GM19351 (cell line): ENCODE results near the gene SIGLEC14.
"Not testable (repeated sequence)": the region's sequence is repeated elsewhere in the genome, so short reads cannot be mapped to it uniquely, and the experiment has no call there.

Experiments
- ATAC-seq: cut with Tn5 transposase; IDR thresholded peaks from one replicate; pipeline ENCODE4 v1.9.1; 2021; ENCODE audit warnings: mild to moderate bottlenecking, moderate library complexity; ENCODE audit not compliant: unreplicated experiment

SIGLEC14 gene, protein sequence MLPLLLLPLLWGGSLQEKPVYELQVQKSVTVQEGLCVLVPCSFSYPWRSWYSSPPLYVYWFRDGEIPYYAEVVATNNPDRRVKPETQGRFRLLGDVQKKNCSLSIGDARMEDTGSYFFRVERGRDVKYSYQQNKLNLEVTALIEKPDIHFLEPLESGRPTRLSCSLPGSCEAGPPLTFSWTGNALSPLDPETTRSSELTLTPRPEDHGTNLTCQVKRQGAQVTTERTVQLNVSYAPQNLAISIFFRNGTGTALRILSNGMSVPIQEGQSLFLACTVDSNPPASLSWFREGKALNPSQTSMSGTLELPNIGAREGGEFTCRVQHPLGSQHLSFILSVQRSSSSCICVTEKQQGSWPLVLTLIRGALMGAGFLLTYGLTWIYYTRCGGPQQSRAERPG

DNA sequence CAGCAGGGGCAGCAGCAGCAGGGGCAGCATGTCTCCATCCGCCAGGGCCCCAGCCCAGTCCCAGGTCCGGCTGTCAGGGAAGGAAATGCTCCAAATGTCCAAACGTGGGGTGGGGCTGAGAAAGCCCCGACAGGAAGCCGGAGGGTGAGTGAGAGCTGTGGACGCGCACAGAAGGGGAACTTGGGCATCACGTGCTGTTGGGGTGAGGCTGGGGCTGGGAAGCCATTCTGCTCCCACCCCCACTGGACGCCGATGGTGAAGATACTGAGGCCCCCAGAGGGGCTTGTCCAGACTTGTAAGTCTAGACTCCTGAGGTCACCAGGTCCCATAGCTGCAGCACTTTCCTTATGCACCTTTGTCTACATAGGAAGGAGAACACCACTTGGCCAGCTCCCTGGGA, at the start of gene SIGLEC14:
SIGLEC14 (minus strand) TSS at position 96 of the 400 bp plus-strand sequence; CDS start at position 30, 66 bp downstream.
- not testable (repeated sequence) for ATAC-seq

DNA sequence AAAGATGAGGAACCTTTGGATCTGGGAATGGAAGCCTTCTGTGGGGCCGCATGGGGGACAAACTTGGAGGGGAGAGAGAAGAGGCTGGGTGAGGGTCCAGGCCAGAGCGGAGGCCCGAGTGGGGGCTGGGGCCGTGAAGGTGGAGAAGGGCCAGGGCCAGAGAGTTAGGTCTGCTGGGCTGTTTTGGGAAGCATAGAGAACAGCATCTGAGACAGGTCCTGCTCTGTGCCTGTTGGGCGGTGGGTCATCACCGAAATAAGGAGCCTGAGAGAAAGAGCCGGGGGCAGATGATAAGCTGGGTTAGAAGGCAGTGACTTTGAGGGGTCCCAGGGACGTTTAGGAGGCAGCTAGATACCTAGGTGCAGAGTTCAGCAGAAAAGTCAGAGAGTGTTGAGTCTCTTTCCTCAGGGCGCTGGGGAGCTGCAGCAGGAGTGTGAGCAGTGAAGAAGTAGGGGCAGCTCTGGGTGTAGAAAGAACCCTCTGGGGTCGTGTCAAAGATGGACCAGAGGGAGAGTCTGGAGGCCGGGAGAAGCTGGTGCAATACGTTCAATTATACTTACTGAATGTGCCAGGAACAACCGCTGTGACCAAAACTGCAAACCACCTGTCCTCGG, 49.2 kb upstream of the SIGLEC14 start:
- ATAC-seq = no peak

DNA sequence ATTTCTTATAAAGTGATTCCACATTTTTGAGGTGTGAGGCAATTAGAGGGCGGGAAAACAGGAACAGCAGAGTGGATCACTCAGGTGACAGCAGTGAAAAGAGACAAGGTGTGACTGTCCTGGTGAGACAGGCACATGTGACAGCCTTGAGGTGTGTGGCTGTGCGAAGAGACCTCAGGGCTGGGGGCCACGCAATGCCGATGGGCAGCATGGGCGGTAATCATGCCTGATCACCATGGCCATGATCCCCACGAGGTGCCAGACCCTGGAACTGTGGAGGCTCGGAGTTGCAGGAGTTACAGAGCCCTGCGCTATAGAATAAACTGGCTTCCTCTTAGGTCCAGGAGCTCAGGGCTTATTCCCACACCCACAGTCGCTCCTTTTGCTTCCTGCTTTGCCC, 48.5 kb upstream of the SIGLEC14 start:
- no peak for ATAC-seq

DNA sequence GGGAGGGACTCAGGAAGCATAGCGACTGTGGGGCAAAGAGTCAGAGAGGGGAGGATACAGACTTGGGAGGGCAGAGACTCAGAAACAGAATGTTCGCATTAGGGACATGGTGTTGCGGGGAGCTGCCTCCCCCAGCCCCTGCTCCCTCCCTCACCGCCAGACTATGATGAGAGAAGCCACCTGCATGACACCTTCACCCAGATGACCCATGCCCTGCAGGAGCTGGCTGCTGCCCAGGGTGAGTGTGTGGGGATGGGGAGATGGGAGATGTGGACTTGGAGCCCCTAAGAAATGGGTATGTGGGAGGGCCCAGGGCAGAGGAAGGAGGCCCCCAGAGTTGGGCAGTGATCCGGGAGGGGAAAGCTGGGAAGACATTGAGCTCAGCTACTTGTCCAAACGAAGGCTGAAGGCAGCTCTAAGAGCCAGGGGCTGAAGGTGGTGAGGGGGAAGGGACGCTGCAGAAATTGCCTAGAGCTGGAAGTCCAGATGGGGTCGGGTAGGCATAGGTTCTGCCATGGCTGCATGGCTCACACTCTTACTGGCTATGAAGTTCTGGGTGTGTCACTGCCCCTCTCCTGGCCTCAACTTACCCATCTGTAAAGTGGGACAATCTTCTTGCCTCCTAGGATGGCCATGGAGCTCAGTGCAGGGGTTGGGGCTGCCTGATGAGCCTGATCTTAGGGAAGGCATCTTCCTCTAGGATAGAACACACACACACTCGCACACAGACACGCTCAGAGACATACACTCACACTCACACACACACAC, 47.9 kb upstream of the SIGLEC14 start:
- ATAC-seq = no peak

DNA sequence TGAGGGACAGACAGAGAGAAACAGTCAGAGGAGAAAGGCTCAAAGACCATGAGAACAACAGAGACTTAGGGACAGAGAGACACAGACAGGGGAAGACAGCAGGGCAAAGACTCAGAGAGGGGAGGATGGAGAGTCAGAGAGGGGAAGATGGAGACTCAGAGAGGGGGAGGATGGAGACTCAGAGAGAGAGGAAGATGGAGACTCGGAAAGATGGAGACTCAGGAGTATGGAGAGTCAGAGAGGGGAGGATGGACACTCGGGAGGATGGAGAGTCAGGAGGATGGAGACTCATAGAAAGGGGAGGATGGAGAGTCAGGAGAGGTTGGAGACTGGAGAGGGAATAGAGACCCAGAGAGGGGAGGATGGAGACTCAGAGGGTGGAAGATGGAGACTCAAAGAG, 47.2 kb upstream of the SIGLEC14 start:
- ATAC-seq = no peak

DNA sequence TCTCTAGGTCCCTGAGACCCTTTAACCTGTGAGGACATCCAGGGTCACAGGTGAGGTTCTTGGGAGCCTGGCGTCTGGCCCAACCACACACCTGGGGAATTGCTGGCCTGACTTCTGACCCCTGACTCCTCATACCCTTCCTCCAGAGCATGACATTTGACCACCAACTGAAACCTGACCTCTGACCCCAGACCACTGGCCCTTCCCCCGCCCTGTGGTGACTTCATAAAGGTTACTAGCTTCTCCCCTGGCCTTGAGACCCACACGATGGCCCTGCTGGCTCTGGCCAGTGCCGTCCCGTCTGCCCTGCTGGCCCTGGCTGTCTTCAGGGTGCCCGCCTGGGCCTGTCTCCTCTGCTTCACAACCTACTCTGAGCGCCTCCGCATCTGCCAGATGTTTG, 46.6 kb upstream of the SIGLEC14 start, which contains the start of gene SPACA6:
SPACA6 (plus strand) TSS at position 71 of the 400 bp plus-strand sequence; CDS start at position 268, 197 bp downstream.
- ATAC-seq = no peak

DNA sequence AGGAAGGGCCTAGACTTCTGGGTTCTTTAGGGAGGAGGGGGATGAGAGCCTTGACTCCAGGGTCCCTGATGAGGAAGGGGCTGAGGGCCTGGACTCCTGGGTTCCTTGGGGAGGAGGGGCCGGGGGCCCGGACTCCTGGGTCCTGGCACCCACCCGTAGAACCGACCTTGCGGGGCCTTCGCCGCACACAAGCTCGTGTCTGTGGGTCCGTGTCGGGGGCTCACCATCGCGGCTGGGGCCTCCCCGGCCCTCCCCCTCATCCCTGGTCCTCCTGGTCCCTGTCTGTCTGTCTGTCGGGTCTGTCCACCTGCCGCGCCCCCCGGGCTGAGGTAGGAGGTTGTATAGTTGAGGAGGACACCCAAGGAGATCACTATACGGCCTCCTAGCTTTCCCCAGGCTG, 45.8 kb upstream of the SIGLEC14 start:
- no peak for ATAC-seq

DNA sequence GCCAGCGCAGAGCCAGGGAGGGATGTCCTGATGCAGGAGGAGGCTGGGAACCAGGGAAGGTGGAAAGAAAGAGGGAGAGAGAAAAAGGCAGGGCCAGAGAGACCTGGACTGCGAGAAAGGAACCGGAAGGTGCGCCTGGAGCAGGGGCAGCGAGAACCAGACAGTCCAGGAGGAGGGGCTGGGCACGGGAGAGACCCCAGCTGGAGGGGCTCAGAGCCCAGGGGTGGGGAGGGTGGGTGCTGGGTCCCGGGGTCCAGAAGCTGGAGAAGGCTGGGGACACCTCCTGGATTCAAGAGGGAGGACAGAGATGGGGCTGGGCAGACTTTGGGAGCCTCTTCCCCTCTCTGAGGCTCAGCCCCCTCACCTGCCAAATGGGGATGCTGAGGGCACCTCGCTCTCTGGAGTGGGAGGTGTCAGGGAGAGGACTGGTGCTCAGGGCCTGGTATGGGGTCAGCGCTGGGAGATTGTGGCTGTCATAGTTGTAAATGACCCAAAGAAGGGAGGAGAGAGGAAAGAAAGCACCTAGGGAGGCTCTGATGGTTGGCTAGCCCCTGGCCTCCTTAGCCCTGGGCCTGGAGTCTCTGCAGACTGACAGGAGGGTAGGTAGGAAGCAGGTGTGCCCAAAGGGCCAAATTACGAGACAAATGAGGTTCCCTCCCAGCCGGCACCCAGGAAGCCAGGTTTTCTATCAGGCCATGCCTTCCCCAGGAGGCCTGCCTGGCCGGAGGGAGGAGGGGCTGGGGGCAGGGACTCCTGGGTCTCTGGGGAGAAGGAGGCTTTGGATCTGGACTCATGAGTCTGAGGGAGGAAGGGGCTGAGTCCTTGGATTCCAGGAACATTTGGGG, 45.2 kb upstream of the SIGLEC14 start:
- ATAC-seq = no peak

DNA sequence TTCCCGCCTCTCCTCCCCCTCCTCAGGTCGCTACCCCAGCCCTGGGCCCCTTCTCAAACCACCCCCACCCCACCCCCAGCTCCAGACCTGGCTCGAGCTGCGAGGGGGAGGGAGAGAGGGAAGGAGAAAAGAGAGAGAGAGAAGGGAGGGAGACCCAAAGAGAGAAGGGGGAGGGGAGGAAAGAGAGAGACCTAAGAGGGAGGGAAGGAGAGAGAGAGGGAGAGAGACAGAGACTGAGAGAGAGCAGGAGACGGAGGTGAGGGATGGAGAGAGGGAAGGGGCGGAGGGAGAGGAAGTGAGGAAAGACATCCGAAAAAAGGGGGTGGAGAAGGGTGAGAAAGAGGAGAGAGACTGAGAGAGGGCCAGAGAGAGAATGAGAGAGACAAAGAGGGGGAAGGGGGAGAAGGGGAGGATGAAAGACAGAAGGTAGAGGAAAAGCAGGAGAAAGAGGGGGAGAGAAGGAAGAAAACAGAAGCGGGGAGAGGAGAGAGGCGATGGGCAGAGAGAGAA, 44.5 kb upstream of the SIGLEC14 start:
- ATAC-seq = no peak

DNA sequence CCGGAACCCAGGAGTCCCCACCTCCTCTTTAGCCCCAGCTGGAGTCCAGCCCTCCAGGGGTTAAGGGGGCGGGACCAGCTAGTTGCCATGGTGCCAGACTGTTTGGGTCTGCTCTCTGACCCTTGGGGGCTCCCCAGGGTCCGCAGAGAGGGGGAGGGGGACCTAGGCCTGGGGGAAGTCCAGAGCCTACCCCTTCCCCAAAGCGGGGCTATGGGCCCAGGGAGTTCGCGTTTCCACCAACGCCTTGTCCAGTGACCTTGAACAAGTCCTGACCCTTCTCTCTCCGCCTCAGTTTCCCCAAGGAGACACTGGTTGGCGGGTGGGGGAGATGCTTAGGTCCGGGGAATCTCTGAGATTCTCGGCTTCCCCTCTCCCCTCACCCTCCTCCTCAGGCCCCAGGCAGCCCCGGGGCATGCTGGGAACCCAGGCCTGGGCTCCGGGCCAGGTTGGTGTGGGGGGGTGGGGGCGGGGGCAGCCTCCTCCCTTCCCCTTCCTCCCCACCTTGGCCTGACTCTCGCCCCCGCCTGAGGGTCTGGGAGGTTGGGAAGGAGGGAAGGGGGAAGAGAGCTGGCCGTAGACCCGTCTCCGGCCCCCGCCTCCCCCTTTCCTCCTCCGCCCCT, 43.9 kb upstream of the SIGLEC14 start:
- no peak for ATAC-seq

DNA sequence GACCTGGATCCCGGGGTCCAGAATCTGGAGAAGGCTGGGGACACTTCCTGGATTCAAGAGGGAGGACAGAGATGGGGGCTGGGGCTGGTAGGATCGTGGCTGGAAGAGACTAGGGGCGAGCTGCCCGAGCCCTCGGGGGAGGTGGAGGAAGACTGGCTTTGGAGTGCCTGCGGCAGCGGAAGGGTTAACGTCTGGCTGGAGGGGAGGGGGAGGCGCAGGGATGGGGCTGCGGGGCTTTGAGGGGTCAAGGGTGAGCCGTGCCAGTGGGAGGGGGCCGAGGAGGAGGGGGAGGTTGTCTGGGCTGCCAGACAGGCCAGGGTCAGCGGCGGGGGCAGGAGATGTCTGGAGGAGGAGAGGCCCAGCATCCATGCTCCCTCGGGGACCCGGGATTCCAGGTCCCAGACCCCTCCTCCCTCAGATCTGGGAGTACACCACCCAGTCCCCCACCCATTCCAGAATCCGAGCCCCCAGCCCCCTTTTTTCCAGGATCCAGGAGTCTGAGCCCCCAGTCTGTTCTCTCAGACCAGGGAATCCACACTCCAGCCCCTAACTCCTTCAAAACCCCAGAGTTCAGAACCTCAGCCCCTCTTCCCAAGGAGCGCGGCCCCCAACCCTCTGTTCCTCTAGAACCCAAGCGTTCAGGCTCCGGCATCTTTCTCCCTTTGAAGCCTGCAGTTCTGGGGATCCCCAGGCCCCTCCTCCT, 43.3 kb upstream of the SIGLEC14 start:
- ATAC-seq = no peak

DNA sequence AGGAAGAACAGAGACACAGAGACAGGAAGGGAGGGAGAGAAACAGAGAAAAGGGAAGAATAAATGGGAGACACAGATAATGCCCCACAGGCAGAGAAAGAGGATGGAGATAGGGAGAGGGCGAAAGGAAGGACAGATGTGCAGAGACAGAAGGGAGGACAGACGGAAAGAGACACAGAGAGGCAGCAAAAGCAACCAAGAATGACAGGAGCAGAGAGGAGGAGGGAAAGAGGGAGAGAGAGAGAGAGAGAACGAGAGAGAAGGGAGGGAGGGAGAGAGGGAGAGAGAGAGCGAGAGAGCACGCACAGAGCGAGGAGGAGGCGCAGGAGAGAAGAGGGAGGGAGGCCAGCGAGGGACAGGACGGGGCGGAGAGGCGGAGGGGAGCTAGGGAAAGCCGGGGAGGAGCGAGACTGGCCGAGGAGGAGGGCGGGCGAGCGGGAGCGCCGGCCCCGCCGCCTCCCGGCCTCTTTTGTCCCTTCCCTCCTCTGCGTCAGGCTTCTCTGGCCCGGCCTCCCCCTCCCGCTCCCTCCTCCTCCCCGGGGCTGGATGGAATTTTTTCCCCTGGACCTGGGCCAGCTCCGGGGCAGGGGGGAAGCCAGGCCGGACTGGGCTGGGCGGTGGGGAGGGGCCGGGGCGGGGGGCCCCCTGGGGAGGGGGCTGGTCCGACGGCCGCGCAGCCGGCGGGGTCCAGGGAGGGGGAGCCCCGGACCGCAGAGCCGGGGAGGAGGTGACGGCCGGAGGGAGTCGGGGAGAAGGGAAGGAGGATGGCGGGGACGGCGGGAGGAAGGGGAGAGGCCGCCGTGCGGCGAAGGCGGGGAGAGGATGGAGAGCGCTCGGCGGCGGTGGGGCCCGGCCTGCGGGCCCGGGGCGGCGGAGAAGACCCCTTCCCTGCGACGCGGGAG, 42.3 kb upstream of the SIGLEC14 start:
- no peak for ATAC-seq

DNA sequence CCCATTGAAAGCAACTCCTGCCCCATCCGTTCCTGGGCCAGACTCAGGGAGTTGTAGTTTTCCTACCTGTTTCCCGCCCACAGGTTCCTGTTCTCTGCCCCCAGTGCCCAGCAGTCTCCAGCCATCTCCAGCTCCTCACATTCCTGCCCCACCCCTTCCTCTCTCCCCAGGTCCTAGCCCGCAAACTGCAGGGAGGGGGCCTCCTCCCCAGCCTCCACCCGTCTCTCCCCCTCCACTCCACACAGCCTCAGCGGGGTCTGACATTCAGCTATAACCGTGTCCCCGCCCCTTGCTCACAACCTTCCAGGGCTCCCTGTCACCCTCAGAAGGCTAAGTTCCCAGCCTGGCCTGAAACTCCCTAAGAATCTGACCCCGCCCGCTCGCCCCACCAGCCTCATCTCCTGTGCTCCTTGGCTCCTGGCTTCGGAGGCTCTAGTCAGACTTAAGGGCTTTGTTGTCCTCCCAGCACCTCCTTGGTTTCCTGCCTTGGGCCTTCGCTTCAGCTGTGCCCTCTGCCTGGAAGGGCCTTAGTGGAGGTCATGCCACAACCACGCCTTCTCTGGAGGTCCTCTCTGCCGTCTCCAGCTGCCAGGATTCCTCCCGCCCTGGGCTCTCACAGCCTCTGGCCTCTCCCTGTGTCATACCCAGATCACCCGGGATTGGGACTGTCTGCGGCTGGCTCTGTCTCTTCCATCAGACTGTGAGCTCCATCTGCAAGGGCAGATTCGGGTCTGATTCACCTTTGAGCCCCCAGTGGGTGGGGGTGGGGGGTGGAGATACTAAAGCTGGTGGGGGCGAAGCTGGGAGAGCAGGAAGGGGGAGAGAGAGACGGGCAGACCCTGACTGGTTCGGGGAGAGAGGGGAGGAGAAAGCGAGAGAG, 41.4 kb upstream of the SIGLEC14 start:
- ATAC-seq = no peak

DNA sequence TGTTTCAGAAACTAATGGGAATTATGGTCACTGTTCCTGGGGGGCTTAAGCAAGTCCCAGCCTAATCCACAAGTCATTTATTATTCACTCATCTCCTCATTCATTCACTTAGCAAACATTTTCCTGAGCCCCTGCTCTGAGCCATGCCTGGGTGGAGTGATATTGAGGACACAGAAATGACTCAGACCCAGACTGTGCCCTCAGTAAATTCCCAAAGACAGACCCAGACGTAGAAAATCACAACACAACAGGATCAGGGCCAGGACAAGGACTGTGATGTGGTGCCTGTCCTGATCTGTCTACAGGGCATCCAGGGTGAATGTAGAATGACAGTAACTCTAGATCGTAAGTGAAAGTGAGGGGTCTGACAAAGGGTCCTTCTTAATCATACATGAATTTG, 39.5 kb upstream of the SIGLEC14 start:
- ATAC-seq = no peak

DNA sequence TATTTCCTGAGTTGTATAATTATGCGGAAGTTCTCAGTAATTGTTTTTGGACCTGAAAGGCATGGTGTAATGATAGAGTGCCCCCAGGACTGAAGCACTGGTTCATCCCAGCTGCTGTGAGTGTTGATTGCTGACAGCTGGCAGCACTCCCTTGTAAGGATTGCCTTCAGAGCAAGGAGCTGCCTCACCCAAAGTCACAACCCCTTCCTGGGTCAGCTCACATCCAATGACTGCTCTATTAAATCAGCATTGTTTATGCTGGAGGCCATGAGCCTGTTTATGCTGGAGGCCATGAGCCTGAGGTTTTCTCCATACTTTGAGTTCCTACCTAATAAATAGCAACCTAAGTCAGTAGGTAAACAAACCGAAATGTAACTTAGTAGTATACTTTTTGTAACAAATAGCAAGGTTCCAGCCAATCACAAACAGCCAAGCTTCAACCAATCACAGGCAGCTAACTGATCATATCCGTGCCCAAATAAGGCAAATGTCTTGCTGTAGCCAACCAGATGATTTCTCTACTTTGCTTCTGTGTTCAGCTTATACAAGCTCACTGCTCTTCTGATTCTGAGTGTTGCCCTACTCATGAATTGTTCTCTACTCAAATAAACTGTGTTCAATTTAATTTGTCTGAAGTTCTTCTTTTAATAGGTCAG, 34.8 kb upstream of the SIGLEC14 start:
- no peak for ATAC-seq

DNA sequence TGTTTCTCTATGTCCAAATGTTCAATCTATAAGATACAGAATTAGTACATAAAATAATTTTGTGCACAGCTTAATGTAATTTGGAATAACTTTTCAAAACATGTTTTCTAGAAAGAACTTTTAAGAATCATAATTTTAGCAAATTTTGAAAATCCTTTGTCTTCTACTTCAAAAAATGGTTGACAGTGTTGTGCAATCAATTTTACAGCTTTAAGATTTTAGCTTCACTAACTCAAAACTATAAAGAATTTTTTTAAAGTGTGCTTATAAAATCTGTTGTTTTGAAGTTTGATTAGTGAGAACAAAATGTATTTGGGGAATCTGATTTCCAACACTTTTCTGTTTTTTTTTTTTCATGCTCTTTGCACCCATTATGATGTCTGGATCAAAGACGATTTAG, 33.8 kb upstream of the SIGLEC14 start:
- ATAC-seq = no peak

DNA sequence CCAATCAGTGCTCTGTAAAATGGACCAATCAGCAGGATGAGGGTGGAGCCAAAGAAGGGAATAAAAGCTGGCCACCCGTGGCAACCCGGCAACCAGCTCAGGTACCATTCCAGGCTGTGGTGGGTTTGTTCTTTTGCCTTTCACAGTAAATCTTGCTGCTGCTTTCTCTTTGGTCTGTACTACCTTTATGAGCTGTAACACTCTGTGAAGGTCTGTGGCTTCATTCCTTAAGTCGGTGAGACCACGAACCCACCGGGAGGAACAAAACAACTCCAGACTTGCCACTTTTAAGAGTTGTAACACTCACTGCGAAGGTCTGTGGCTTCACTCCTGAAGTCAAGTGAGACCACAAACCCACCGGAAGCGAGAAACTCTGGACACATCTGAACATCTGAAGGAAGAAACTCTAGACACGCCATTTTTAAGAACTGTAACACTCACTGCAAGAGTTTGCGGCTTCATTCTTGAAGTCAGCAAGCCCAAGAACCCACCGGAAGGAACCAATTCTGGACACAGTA, 30.0 kb upstream of the SIGLEC14 start:
- no peak for ATAC-seq
